Neural crest cell (in vitro differentiated cells): Measurements from ENCODE around the gene SSR3. TPM values are rescaled to one million over a fixed set of nuclear protein-coding genes. Genes with fewer than 3 reads are reported as not detected.
A peak's percentile ranks its signal among the peaks of the same experiment; 100 is the strongest.

Experiments
- DNase-seq: peaks from one replicate; pipeline ENCODE4 v3.0.0; 2021; ENCODE audit warnings: low read depth, mixed read lengths, low spot score
- H3K27ac Mint-ChIP-seq: one replicate; pipeline ENCODE4 v1.8.0; 2021; ENCODE audit warnings: mild to moderate bottlenecking, mixed read lengths; ENCODE audit not compliant: unreplicated experiment
- H3K27me3 Mint-ChIP-seq: 2 replicates; pipeline ENCODE4 v1.8.0; 2021; ENCODE audit warnings: low read depth, mild to moderate bottlenecking, mixed read lengths
- H3K36me3 Mint-ChIP-seq: 2 replicates; pipeline ENCODE4 v1.8.0; 2021; ENCODE audit warnings: low read depth, mild to moderate bottlenecking, mixed read lengths
- H3K4me1 Mint-ChIP-seq: 2 replicates; pipeline ENCODE4 v1.8.0; 2021; ENCODE audit warnings: mixed read lengths
- H3K4me3 Mint-ChIP-seq: one replicate; pipeline ENCODE4 v1.8.0; 2021; ENCODE audit warnings: mild to moderate bottlenecking, mixed read lengths
- H3K9me3 Mint-ChIP-seq: 2 replicates; pipeline ENCODE4 v1.8.0; 2021; ENCODE audit warnings: mixed read lengths
- total RNA-seq: library from RNA; stranded (reverse); gene quantifications from 2 replicates; pipeline ENCODE4 v1.2.1, GENCODE V29; 2021
- TF ChIP-seq, protein P1 (sequence below): fragments of 200-600 bp; sonication (generic); conservative IDR thresholded peaks from 2 replicates; pipeline ENCODE4 v1.5.0; 2021; ENCODE audit warnings: antibody characterized with exemption, mild to moderate bottlenecking

SSR3 gene
- total RNA-seq, 1 donor from 2014 or later, result 136 TPM

GRCh38 chr3:156513619-156514018, 41.3 kb downstream of the SSR3 start:
- Mint-ChIP-seq H3K4me1 (peaks cover 17% of the 10 kb centered on the region), H3K4me3 (no peak overlapping the region), H3K27ac (no peak overlapping the region), H3K9me3 (no peaks in the 10 kb centered on the region), H3K27me3 (no peaks in the 10 kb centered on the region), H3K36me3 (no peaks in the 10 kb centered on the region)
- TF ChIP-seq, protein P1, sequence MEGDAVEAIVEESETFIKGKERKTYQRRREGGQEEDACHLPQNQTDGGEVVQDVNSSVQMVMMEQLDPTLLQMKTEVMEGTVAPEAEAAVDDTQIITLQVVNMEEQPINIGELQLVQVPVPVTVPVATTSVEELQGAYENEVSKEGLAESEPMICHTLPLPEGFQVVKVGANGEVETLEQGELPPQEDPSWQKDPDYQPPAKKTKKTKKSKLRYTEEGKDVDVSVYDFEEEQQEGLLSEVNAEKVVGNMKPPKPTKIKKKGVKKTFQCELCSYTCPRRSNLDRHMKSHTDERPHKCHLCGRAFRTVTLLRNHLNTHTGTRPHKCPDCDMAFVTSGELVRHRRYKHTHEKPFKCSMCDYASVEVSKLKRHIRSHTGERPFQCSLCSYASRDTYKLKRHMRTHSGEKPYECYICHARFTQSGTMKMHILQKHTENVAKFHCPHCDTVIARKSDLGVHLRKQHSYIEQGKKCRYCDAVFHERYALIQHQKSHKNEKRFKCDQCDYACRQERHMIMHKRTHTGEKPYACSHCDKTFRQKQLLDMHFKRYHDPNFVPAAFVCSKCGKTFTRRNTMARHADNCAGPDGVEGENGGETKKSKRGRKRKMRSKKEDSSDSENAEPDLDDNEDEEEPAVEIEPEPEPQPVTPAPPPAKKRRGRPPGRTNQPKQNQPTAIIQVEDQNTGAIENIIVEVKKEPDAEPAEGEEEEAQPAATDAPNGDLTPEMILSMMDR, result no peak
- no peak for DNase-seq

- peaks cover 17% of the 10 kb centered on the region for H3K4me1 Mint-ChIP-seq
- TF ChIP-seq, protein P1, result no peak
- H3K9me3 Mint-ChIP-seq, result no peaks in the 10 kb centered on the region
- H3K36me3 Mint-ChIP-seq, result no peaks in the 10 kb centered on the region
- H3K27me3 Mint-ChIP-seq, result no peaks in the 10 kb centered on the region
- no peak overlapping the region for H3K27ac Mint-ChIP-seq
- DNase-seq, result no peak
- H3K4me3 Mint-ChIP-seq, result no peak overlapping the region
Observed at GRCh38 chr3:156511987-156512677, 42.8 kb downstream of the SSR3 start.

GRCh38 chr3:156509189-156510174, 45.4 kb downstream of the SSR3 start:
- no peak for DNase-seq
- H3K27me3 Mint-ChIP-seq, result no peaks in the 10 kb centered on the region
- H3K9me3 Mint-ChIP-seq, result peaks cover 2% of the 10 kb centered on the region
- no peaks in the 10 kb centered on the region for H3K36me3 Mint-ChIP-seq
- no peak overlapping the region for H3K27ac Mint-ChIP-seq
- H3K4me3 Mint-ChIP-seq, result no peak overlapping the region
- TF ChIP-seq, protein P1, result peak; percentile 81
- H3K4me1 Mint-ChIP-seq, result peaks cover 17% of the 10 kb centered on the region

GRCh38 chr3:156507285-156507684, 47.6 kb downstream of the SSR3 start:
- Mint-ChIP-seq H3K9me3 (peaks cover 2% of the 10 kb centered on the region), H3K36me3 (no peaks in the 10 kb centered on the region), H3K27me3 (no peaks in the 10 kb centered on the region), H3K27ac (no peak overlapping the region), H3K4me3 (no peak overlapping the region), H3K4me1 (peaks cover 6% of the 10 kb centered on the region)
- DNase-seq, result no peak
- TF ChIP-seq, protein P1, result no peak

DNA sequence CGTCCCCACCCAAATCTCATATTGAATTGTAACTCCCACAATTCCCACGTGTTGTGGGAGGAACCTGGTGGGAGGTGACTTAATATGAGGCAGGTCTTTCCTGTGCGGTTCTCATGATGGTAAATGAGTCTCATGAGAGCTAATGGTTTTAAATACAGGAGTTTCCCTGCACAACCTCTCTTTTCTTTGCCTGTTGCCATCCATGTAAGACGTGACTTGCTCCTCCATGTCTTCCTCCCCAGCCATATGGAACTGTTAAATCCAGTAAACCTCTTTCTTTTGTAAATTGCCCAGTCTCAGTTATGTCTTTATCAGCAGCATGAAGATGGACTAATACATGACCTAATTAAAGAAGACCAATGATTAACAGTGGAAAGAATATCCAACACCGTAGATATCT, 56.6 kb downstream of the SSR3 start:
- no peak for DNase-seq
- TF ChIP-seq, protein P1, result no peak
- Mint-ChIP-seq H3K27me3 (no peaks in the 10 kb centered on the region), H3K9me3 (peaks cover 6% of the 10 kb centered on the region), H3K27ac (no peak overlapping the region), H3K4me1 (peaks cover 5% of the 10 kb centered on the region), H3K36me3 (no peaks in the 10 kb centered on the region), H3K4me3 (no peak overlapping the region)
